Panc1 (cell line): ENCODE measurements around the gene SENP6. TPM values are rescaled to one million over a fixed set of nuclear protein-coding genes. Genes with fewer than 3 reads are reported as not detected.

Source experiments
- ATAC-seq: fragments of 200-7000 bp; cut with Tn5 transposase; 2 replicates; pipeline ENCODE4 v1.9.1; 2020; ENCODE audit warnings: mild to moderate bottlenecking, moderate library complexity
- BruUV-seq: library from RNA; stranded (reverse); fragments of 400-500 nt; replicated peaks from 2 replicates; lab custom pipeline; 2021; lab: Mats Ljungman, UMichigan
- CTCF ChIA-PET: fragments of 300-600 bp; sonication (Branson Sonifier 250); formaldehyde crosslinking; loops from one replicate; lab custom pipeline; 2022; ENCODE audit warnings: antibody characterized with exemption; lab: Charles Lee
- POLR2A ChIA-PET: fragments of 300-600 bp; sonication (Branson Sonifier 250); formaldehyde crosslinking; loops from one replicate; lab custom pipeline; 2022; ENCODE audit warnings: antibody characterized with exemption; lab: Charles Lee
- DNase-seq: peaks from one replicate; pipeline ENCODE4 v3.0.0-alpha.2; 2010; ENCODE audit warnings: low read depth, low spot score
- H3K27ac ChIP-seq: 2 replicates; pipeline ENCODE4 v1.5.1; 2011; ENCODE audit warnings: mild to moderate bottlenecking, low read length, inconsistent platforms
- H3K27me3 ChIP-seq: fragments of 200-500 bp; sonication (Bioruptor generic); 2 replicates; pipeline ENCODE4 v1.6.0; 2014; ENCODE audit warnings: low read length, inconsistent platforms; ENCODE audit not compliant: control insufficient read depth, insufficient read depth
- H3K36me3 ChIP-seq: fragments of 200-500 bp; sonication (Bioruptor generic); 2 replicates; pipeline ENCODE4 v1.5.1; 2014; ENCODE audit warnings: inconsistent platforms, mild to moderate bottlenecking, low read length, moderate library complexity; ENCODE audit not compliant: control insufficient read depth, insufficient read depth
- H3K4me1 ChIP-seq: 2 replicates; pipeline ENCODE4 v1.5.1; 2011; ENCODE audit warnings: inconsistent platforms, mild to moderate bottlenecking, low read length, moderate library complexity; ENCODE audit not compliant: control insufficient read depth, insufficient read depth
- H3K4me3 ChIP-seq, 2 experiments: 2 replicates each; pipeline ENCODE4 v1.5.1; 2011 to 2012; ENCODE audit warnings: low read depth in 2 of 2, low read length in 2 of 2, mild to moderate bottlenecking in 2 of 2, inconsistent platforms in 1 of 2, moderate library complexity in 1 of 2
- H3K9me3 ChIP-seq: fragments of 200-500 bp; sonication (Bioruptor generic); 2 replicates; pipeline ENCODE4 v1.5.1; 2014; ENCODE audit warnings: low read depth, mild to moderate bottlenecking, inconsistent platforms, low read length, moderate library complexity; ENCODE audit not compliant: control insufficient read depth, insufficient read depth
- CTCF ChIP-seq: fragments of 450-650 bp; IDR thresholded peaks from 2 replicates; pipeline ENCODE4 v1.5.1; 2017; ENCODE audit warnings: mild to moderate bottlenecking
- POLR2AphosphoS5 ChIP-seq: IDR thresholded peaks from 2 replicates; pipeline ENCODE4 v1.6.1; 2012; ENCODE audit warnings: mild to moderate bottlenecking, low read depth, low read length, moderate library complexity
- REST ChIP-seq, 2 experiments: IDR thresholded peaks; 2 replicates each; pipeline ENCODE4 v1.6.1; 2011 to 2012; ENCODE audit warnings: low read depth in 2 of 2, control low read depth in 1 of 2, low read length in 1 of 2, mild to moderate bottlenecking in 1 of 2, moderate library complexity in 1 of 2; ENCODE audit not compliant: insufficient read depth in 1 of 2
- SIN3A ChIP-seq: IDR thresholded peaks from 2 replicates; pipeline ENCODE4 v1.6.1; 2012; ENCODE audit warnings: low read depth, mild to moderate bottlenecking, low read length, moderate library complexity, borderline replicate concordance; ENCODE audit not compliant: insufficient read depth
- TCF7L2 ChIP-seq: IDR thresholded peaks from 2 replicates; pipeline ENCODE4 v1.6.1; 2011; ENCODE audit warnings: mild to moderate bottlenecking, low read depth, low read length, inconsistent platforms
- in situ Hi-C: cut with HindIII; loops from 2 replicates; pipeline ENCODE4 v1.10.0; 2016; ENCODE audit warnings: low sequenced_read_pairs, low pct_unique_long_range_greater_than_20kb
- intact Hi-C: fragments of 100-400 bp; cut with micrococcal nuclease; formaldehyde crosslinking; loops from one replicate; pipeline ENCODE4 v1.10.0; 2022; ENCODE audit not compliant: unreplicated experiment
- total RNA-seq: library from RNA; stranded (reverse); gene quantifications from one replicate; pipeline ENCODE4 v1.2.1, GENCODE V29; 2021; ENCODE audit not compliant: unreplicated experiment

Gene SENP6
- total RNA-seq, 1 experiment from 2014 or later = 58.7 TPM

GRCh38 chr6:75608304-75608703, 6.6 kb downstream of the SENP6 start:
- H3K36me3 ChIP-seq = no peaks in the 10 kb centered on the region
- H3K9me3 ChIP-seq = no peaks in the 10 kb centered on the region
- in situ Hi-C loops (no loop called here), intact Hi-C loops (no loop called here)
- ChIA-PET CTCF (no interaction called here), POLR2A (no interaction called here)
- H3K4me3 ChIP-seq = no peak overlapping the region
- H3K27me3 ChIP-seq = no peaks in the 10 kb centered on the region
- H3K27ac ChIP-seq = no peak overlapping the region
- TF ChIP-seq SIN3A (no peak), POLR2AphosphoS5 (no peak), CTCF (no peak), TCF7L2 (no peak)
- DNase-seq (no peak), ATAC-seq (no peak)
- H3K4me1 ChIP-seq = peaks cover 26% of the 10 kb centered on the region; the same call in 1 of the 2 replicates
- BruUV-seq = no TSS peak

- peaks cover 26% of the 10 kb centered on the region; the same call in 1 of the 2 replicates for H3K4me1 ChIP-seq
- TF ChIP-seq CTCF (no peak), REST (IDR thresholded peaks at IDR 0.05; ENCODE audit: insufficient read depth in 1 of 2, low read depth in 2 of 2, low read length in 1 of 2) (no peak), SIN3A (no peak), TCF7L2 (no peak), POLR2AphosphoS5 (no peak)
- CTCF ChIA-PET = no interaction called here
- no peaks in the 10 kb centered on the region for H3K36me3 ChIP-seq
- no peak overlapping the region for H3K4me3 ChIP-seq
- no peaks in the 10 kb centered on the region for H3K9me3 ChIP-seq
- no peak for DNase-seq
- intact Hi-C loops (no loop called here), in situ Hi-C loops (no loop called here)
- POLR2A ChIA-PET = interaction anchor here (0.6 kb wide), 1 partner anchor 47 kb away, joined by 15 read pairs; no protein-coding TSS in a partner anchor
- H3K27me3 ChIP-seq = no peaks in the 10 kb centered on the region
- ATAC-seq = no peak
- BruUV-seq = no TSS peak
- H3K27ac ChIP-seq = no peak overlapping the region
Observed at GRCh38 chr6:75608956-75609533, 7.4 kb downstream of the SENP6 start.
